MM.1S (cell line): ENCODE results near the gene CRISP2.

ENCODE experiments used
- DNase-seq: peaks from one replicate; pipeline ENCODE4 v3.0.0-alpha.2; 2015
- H2AFZ ChIP-seq: fragments of 300-600 bp; sonication (generic); 2 replicates; pipeline ENCODE4 v1.6.0; 2016; ENCODE audit warnings: antibody characterized with exemption, low read length
- H3F3A ChIP-seq: fragments of 300-600 bp; sonication (generic); 2 replicates; pipeline ENCODE4 v1.6.1; 2016; ENCODE audit warnings: mild to moderate bottlenecking, antibody characterized with exemption, low read length, moderate library complexity, mixed read lengths; ENCODE audit not compliant: insufficient read depth
- H3K27ac ChIP-seq: fragments of 300-600 bp; sonication (generic); 2 replicates; pipeline ENCODE4 v1.5.1; 2016; ENCODE audit warnings: mild to moderate bottlenecking, low read length
- H3K27me3 ChIP-seq: fragments of 300-600 bp; sonication (generic); replicated peaks from 2 replicates; pipeline ENCODE4 v1.6.0; 2016; ENCODE audit warnings: low read length; ENCODE audit not compliant: insufficient read depth
- H3K36me3 ChIP-seq: fragments of 300-600 bp; sonication (generic); replicated peaks from 2 replicates; pipeline ENCODE4 v1.6.1; 2016; ENCODE audit warnings: mild to moderate bottlenecking, low read length, mixed read lengths; ENCODE audit not compliant: insufficient read depth
- H3K4me1 ChIP-seq: fragments of 300-600 bp; sonication (generic); 2 replicates; pipeline ENCODE4 v1.6.1; 2016; ENCODE audit warnings: low read length, mixed read lengths
- H3K4me2 ChIP-seq: fragments of 300-600 bp; sonication (generic); 2 replicates; pipeline ENCODE4 v1.6.0; 2016; ENCODE audit warnings: low read depth, low read length
- H3K4me3 ChIP-seq: fragments of 300-600 bp; sonication (generic); 2 replicates; pipeline ENCODE4 v1.5.1; 2016; ENCODE audit warnings: low read length, mixed read lengths
- H3K79me2 ChIP-seq: fragments of 300-600 bp; sonication (generic); 2 replicates; pipeline ENCODE4 v1.6.1; 2016; ENCODE audit warnings: mixed run types, low read length, mixed read lengths
- H3K9ac ChIP-seq: fragments of 300-600 bp; sonication (generic); 2 replicates; pipeline ENCODE4 v1.6.1; 2016; ENCODE audit warnings: low read length, mixed read lengths
- H3K9me2 ChIP-seq: fragments of 300-600 bp; sonication (generic); replicated peaks from 2 replicates; pipeline ENCODE4 v1.6.1; 2016; ENCODE audit warnings: mild to moderate bottlenecking, low read length, mixed read lengths; ENCODE audit not compliant: insufficient read depth
- H3K9me3 ChIP-seq: fragments of 300-600 bp; sonication (generic); replicated peaks from 2 replicates; pipeline ENCODE4 v1.6.1; 2016; ENCODE audit warnings: mild to moderate bottlenecking, low read length, mixed read lengths; ENCODE audit not compliant: insufficient read depth
- H4K20me1 ChIP-seq: fragments of 300-600 bp; sonication (generic); 2 replicates; pipeline ENCODE4 v1.6.1; 2016; ENCODE audit warnings: mild to moderate bottlenecking, low read length, moderate library complexity, mixed read lengths; ENCODE audit not compliant: insufficient read depth
- CTCF ChIP-seq: fragments of 300-600 bp; sonication (generic); IDR thresholded peaks from 2 replicates; pipeline ENCODE4 v1.5.1; 2016; ENCODE audit warnings: antibody characterized with exemption, low read length, mixed read lengths
- EZH2 ChIP-seq: fragments of 300-600 bp; sonication (generic); optimal IDR thresholded peaks from 2 replicates; pipeline ENCODE3; 2017; ENCODE audit warnings: low read depth, mild to moderate bottlenecking, antibody characterized with exemption, low read length, mixed read lengths
- EZH2phosphoT487 ChIP-seq: fragments of 300-600 bp; sonication (generic); IDR thresholded peaks from 2 replicates; pipeline ENCODE4 v1.6.1; 2018; ENCODE audit warnings: antibody characterized with exemption, low read length

The CRISP2 gene

GRCh38 chr6:49713346-49713745, at the start of gene CRISP2:
Gene CRISP2, minus strand, starts transcription at chr6:49713543. Its CDS starts 4,347 bp downstream, at chr6:49709196.
- H3K9ac ChIP-seq = no peak within 1 kb of the TSS
- no peaks in the 10 kb centered on the region for H3K9me2 ChIP-seq
- H3K27ac ChIP-seq = no peak within 1 kb of the TSS
- no peak within 1 kb of the TSS for H3K4me3 ChIP-seq
- DNase-seq = no peak
- H3K4me2 ChIP-seq = no peak within 1 kb of the TSS
- H3K4me1 ChIP-seq = no peaks in the 10 kb centered on the region
- no peaks in the 10 kb centered on the region for H3K9me3 ChIP-seq
- no peaks in the 10 kb centered on the region for H4K20me1 ChIP-seq
- TF ChIP-seq CTCF (no peak), EZH2phosphoT487 (no peak), EZH2 (no peak)
- no peak within 1 kb of the TSS for H2AFZ ChIP-seq
- H3F3A ChIP-seq = no peaks in the 10 kb centered on the region
- no peaks in the 10 kb centered on the region for H3K79me2 ChIP-seq
- H3K36me3 ChIP-seq = no peaks in the 10 kb centered on the region
- H3K27me3 ChIP-seq = no peaks in the 10 kb centered on the region

- Histone ChIP-seq H3K9ac (no peak within 1 kb of the TSS), H3K4me2 (no peak within 1 kb of the TSS), H4K20me1 (no peaks in the 10 kb centered on the region), H3K4me1 (no peaks in the 10 kb centered on the region), H3K9me3 (no peaks in the 10 kb centered on the region), H3K9me2 (no peaks in the 10 kb centered on the region), H3K27ac (no peak within 1 kb of the TSS), H3K36me3 (no peaks in the 10 kb centered on the region), H3K27me3 (no peaks in the 10 kb centered on the region), H3K4me3 (no peak within 1 kb of the TSS), H3F3A (no peaks in the 10 kb centered on the region), H2AFZ (no peak within 1 kb of the TSS), H3K79me2 (no peaks in the 10 kb centered on the region)
- peak; percentile 30 for DNase-seq
- TF ChIP-seq EZH2phosphoT487 (no peak), CTCF (no peak), EZH2 (no peak)
These were observed 30.9 kb upstream of the CRISP2 start, which contains the start of gene CRISP3 for GRCh38 chr6:49744259-49744658. Gene CRISP3, minus strand, starts transcription at chr6:49744388. Its CDS starts 21 bp downstream, at chr6:49744367.

- no peaks in the 10 kb centered on the region for H3K79me2 ChIP-seq
- H3K9me3 ChIP-seq = no peaks in the 10 kb centered on the region
- no peaks in the 10 kb centered on the region for H4K20me1 ChIP-seq
- no peak overlapping the region for H3K9ac ChIP-seq
- H3K4me3 ChIP-seq = no peak overlapping the region
- TF ChIP-seq EZH2phosphoT487 = no peak
- TF ChIP-seq CTCF = no peak
- TF ChIP-seq EZH2 = no peak
- H2AFZ ChIP-seq = no peak overlapping the region
- no peaks in the 10 kb centered on the region for H3K36me3 ChIP-seq
- no peak overlapping the region for H3K27ac ChIP-seq
- H3K9me2 ChIP-seq = no peaks in the 10 kb centered on the region
- H3K4me1 ChIP-seq = no peaks in the 10 kb centered on the region
- no peaks in the 10 kb centered on the region for H3F3A ChIP-seq
- H3K27me3 ChIP-seq = no peaks in the 10 kb centered on the region
- DNase-seq = no peak
- no peak overlapping the region for H3K4me2 ChIP-seq
These were observed 30.1 kb upstream of the CRISP2 start for GRCh38 chr6:49743429-49743828.
